SH-SY5Y (cell line): ENCODE data around the gene CDH22.

Experiments used
- GATA2 ChIP-seq: IDR thresholded peaks from 2 replicates; pipeline ENCODE4 v1.6.1; 2011; ENCODE audit warnings: mild to moderate bottlenecking, low read depth, low read length
- GATA3 ChIP-seq: IDR thresholded peaks from 2 replicates; pipeline ENCODE4 v1.6.1; 2011; ENCODE audit warnings: low read depth, mild to moderate bottlenecking, low read length, moderate library complexity

DNA sequence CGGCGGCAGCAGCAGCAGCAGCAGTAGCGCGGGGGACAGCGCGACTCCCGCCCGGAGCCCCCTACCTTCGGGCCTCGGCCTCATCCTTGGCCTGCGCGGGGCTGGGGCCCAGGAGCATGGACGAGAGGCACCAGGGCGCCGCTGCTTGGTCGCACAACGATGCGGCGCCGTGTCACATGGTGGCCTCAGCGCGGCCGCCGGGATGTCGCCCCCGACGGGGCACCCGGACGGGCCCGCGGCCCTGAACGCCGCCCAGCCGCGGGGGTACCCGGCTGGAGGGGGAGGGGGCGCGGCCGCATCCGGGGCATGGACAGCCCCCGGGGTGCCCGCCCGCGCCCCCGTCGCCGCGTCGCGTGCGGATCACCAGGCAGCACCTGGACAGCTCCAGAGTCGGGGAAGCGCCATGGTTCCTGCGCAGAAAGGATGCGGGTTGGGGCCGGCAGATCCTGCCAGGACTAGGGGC lies 57.1 kb downstream of the CDH22 start:
- TF ChIP-seq GATA3 (no peak), GATA2 (no peak)
